NOMO-1 treated with DMSO at 0.1 percent for 48 hours (cell line): ENCODE measurements around the gene RSPH10B.
"Not testable (repeated sequence)": the region's sequence is repeated elsewhere in the genome, so short reads cannot be mapped to it uniquely, and the experiment has no call there.

Source experiments
- DNase-seq: peaks from one replicate; lab custom pipeline; 2025; ENCODE audit not compliant: unreplicated experiment; lab: John Stamatoyannopoulos, UW

Gene RSPH10B

GRCh38 chr7:5930290-5930689 is 40.2 kb downstream of the RSPH10B start:
- not testable (repeated sequence) for DNase-seq

GRCh38 chr7:5926263-5926870 is 44.1 kb downstream of the RSPH10B start:
- not testable (repeated sequence) for DNase-seq

- not testable (repeated sequence) for DNase-seq
Measured at GRCh38 chr7:5924630-5925029, 45.9 kb downstream of the RSPH10B start.

GRCh38 chr7:5924180-5924579 is 46.3 kb downstream of the RSPH10B start:
- not testable (repeated sequence) for DNase-seq

GRCh38 chr7:5916529-5916928 is 54.0 kb downstream of the RSPH10B start:
- not testable (repeated sequence) for DNase-seq

GRCh38 chr7:5908835-5909234 is 61.7 kb downstream of the RSPH10B start:
- not testable (repeated sequence) for DNase-seq

- not testable (repeated sequence) for DNase-seq
Measured at GRCh38 chr7:5904726-5905125, 65.8 kb downstream of the RSPH10B start.

GRCh38 chr7:5903002-5903401 is 67.5 kb downstream of the RSPH10B start:
- not testable (repeated sequence) for DNase-seq

GRCh38 chr7:5898480-5899224 is 71.8 kb downstream of the RSPH10B start, which contains the start of gene CCZ1:
TSS of gene CCZ1 (plus strand) at chr7:5898733. CDS start at chr7:5898800, 67 bp downstream.
- peak; percentile 8 for DNase-seq

GRCh38 chr7:5897369-5897919 is 73.0 kb downstream of the RSPH10B start:
- not testable (repeated sequence) for DNase-seq

GRCh38 chr7:5892498-5892897 is 78.0 kb downstream of the RSPH10B start:
- DNase-seq: no peak

GRCh38 chr7:5890244-5890643 is 80.2 kb downstream of the RSPH10B start:
- not testable (repeated sequence) for DNase-seq

GRCh38 chr7:5888021-5888420 is 82.5 kb downstream of the RSPH10B start:
- DNase-seq: not testable (repeated sequence)

GRCh38 chr7:5884431-5884830 is 86.1 kb downstream of the RSPH10B start:
- not testable (repeated sequence) for DNase-seq

- not testable (repeated sequence) for DNase-seq
Measured at GRCh38 chr7:5880106-5880505, 90.4 kb downstream of the RSPH10B start.

- not testable (repeated sequence) for DNase-seq
Measured at GRCh38 chr7:5879591-5879990, 90.9 kb downstream of the RSPH10B start.
